ENCODE measurements around the gene POLRMT.

DNA sequence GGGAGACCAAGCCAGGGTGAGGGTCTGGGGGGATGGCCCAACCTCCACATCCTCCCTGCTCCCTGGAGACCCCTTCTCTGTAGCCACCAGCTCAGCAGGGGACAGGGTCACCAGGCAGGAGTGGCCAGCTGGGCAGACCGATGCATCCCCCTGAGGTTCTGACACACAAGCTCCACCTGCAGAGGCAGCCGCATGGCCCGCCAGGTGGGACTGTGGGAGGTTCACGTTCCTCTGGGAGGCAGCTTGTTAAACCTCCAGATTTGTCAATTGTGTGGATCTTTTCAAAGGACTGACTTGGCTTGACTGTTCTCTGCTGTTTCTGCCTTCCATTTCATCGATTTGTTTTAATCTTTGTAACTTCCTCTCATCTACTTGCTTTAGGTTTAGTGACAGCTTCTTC, 8.1 kb downstream of the POLRMT start:
- no peak for TF ChIP-seq SOX15 (CRISPR knock-in tag; IDR thresholded peaks at IDR 0.05)
- no peak for TF ChIP-seq RELA (CRISPR knock-in tag; IDR thresholded peaks at IDR 0.05; ENCODE audit: borderline replicate concordance)
- TF ChIP-seq NR2C2 (CRISPR knock-in tag; IDR thresholded peaks at IDR 0.05), result no peak
- TF ChIP-seq, protein P1, sequence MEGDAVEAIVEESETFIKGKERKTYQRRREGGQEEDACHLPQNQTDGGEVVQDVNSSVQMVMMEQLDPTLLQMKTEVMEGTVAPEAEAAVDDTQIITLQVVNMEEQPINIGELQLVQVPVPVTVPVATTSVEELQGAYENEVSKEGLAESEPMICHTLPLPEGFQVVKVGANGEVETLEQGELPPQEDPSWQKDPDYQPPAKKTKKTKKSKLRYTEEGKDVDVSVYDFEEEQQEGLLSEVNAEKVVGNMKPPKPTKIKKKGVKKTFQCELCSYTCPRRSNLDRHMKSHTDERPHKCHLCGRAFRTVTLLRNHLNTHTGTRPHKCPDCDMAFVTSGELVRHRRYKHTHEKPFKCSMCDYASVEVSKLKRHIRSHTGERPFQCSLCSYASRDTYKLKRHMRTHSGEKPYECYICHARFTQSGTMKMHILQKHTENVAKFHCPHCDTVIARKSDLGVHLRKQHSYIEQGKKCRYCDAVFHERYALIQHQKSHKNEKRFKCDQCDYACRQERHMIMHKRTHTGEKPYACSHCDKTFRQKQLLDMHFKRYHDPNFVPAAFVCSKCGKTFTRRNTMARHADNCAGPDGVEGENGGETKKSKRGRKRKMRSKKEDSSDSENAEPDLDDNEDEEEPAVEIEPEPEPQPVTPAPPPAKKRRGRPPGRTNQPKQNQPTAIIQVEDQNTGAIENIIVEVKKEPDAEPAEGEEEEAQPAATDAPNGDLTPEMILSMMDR (IDR thresholded peaks at IDR 0.05), result no peak
- TF ChIP-seq, protein P2, sequence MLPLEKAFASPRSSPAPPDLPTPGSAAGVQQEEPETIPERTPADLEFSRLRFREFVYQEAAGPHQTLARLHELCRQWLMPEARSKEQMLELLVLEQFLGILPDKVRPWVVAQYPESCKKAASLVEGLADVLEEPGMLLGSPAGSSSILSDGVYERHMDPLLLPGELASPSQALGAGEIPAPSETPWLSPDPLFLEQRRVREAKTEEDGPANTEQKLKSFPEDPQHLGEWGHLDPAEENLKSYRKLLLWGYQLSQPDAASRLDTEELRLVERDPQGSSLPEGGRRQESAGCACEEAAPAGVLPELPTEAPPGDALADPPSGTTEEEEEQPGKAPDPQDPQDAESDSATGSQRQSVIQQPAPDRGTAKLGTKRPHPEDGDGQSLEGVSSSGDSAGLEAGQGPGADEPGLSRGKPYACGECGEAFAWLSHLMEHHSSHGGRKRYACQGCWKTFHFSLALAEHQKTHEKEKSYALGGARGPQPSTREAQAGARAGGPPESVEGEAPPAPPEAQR (CRISPR knock-in tag; IDR thresholded peaks at IDR 0.05), result no peak
- TF ChIP-seq, protein P3, sequence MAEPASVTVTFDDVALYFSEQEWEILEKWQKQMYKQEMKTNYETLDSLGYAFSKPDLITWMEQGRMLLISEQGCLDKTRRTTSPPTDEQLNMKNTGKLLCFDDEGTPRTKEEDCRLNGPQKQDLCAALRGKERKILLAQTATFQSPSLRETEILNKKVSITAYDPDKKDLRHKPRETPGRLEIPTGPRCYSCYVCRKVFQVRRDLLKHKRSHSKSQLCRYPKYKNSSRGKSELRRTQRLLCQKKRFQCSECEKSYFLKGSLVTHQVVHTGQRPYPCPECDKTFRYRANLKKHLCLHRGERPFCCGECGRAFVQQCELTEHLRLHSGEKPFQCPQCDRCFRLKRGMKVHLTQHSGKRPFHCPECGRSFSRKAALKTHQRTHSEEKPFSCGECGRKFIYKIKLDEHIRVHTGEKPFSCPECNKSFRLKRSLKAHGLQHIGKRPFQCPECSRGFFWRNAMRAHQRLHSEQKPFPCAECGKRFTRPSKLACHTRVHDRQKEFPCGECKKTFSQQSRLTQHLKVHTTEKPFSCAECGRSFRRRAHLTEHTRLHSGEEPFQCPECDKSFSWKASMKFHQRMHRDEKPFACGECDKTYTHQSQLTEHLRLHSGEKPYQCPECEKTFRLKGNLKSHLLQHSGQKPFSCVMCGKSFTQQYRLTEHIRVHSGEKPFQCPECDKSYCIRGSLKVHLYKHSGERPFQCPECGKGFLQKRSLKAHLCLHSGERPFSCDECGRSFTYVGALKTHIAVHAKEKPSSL (CRISPR knock-in tag; conservative IDR thresholded peaks at IDR 0.05), result no peak
- no peak for TF ChIP-seq CREB1 (CRISPR knock-in tag; IDR thresholded peaks at IDR 0.05)
- TF ChIP-seq RORB (CRISPR knock-in tag; IDR thresholded peaks at IDR 0.05), result no peak
- TF ChIP-seq FOXK1 (CRISPR knock-in tag; IDR thresholded peaks at IDR 0.05), result no peak
- no peak for TF ChIP-seq NFYB (CRISPR knock-in tag; conservative IDR thresholded peaks at IDR 0.05; ENCODE audit: low read depth)
